Sigmoid colon (tissue), 7 donors: ENCODE data around the gene RHOH. TPM values are rescaled to one million over a fixed set of nuclear protein-coding genes. Genes with fewer than 3 reads are reported as not detected.

Experiments
- DNase-seq: peaks from one replicate; pipeline ENCODE4 v3.0.0-alpha.2; 2019
- H3K27ac ChIP-seq, 4 donors: fragments of 200-600 bp; sonication (generic); one replicate each; pipeline ENCODE4 v1.5.1; 2016 to 2019; ENCODE audit warnings: mild to moderate bottlenecking in 1 of 4
- H3K27me3 ChIP-seq, 3 donors: fragments of 200-600 bp; sonication (generic); one replicate each; pipeline ENCODE4 v1.5.1; 2019; ENCODE audit warnings: mild to moderate bottlenecking in 1 of 3
- H3K36me3 ChIP-seq, 4 donors: fragments of 200-600 bp; sonication (generic); one replicate each; pipeline ENCODE4 v1.5.1; 2016 to 2019
- H3K4me1 ChIP-seq, 4 donors: fragments of 200-600 bp; sonication (generic); one replicate each; pipeline ENCODE4 v1.5.1; 2017 to 2019
- H3K4me3 ChIP-seq, 4 donors: fragments of 200-600 bp; sonication (generic); one replicate each; pipeline ENCODE4 v1.5.1; 2017 to 2019; ENCODE audit warnings: mild to moderate bottlenecking in 2 of 4, moderate library complexity in 1 of 4
- H3K9me3 ChIP-seq, 4 donors: fragments of 200-600 bp in 3 of 4; sonication (generic) in 3 of 4; one replicate each; pipeline versions ENCODE4 v1.5.1 to v1.6.1; 2013 to 2019
- EP300 ChIP-seq, 4 donors: sonication (generic); formaldehyde crosslinking; IDR thresholded peaks; one replicate each; pipeline ENCODE4 v1.6.1; 2017; ENCODE audit warnings: antibody characterized with exemption in 4 of 4
- POLR2A ChIP-seq, 2 donors: fragments of 450-650 bp; IDR thresholded peaks; one replicate each; pipeline ENCODE4 v1.6.1; 2016; ENCODE audit warnings: antibody characterized with exemption in 2 of 2, mild to moderate bottlenecking in 2 of 2, moderate library complexity in 2 of 2
- POLR2AphosphoS5 ChIP-seq, 4 donors: sonication (generic); formaldehyde crosslinking; IDR thresholded peaks; one replicate each; pipeline ENCODE4 v1.6.1; 2017; ENCODE audit warnings: antibody characterized with exemption in 4 of 4
- WGBS, 2 donors: extraction: QIAGEN DNeasy Blood & Tissue Kit; methylation state at CpG; one replicate each; pipeline ENCODE4 v1.1.7; 2013; 5-methylcytosine and 5-hydroxymethylcytosine counted together
- intact Hi-C: fragments of 100-400 bp; cut with DNase I; formaldehyde crosslinking; loops from one replicate; pipeline ENCODE4 v1.15.1; 2023
- polyA plus RNA-seq, 3 donors: library from polyadenylated mRNA; stranded (reverse); fragments of 200-250 nt; gene quantifications; one replicate each; pipeline ENCODE4 v1.2.3, GENCODE V29; 2013
- total RNA-seq, 4 donors: library from RNA; depleted of rRNA; stranded (reverse); fragments of >200 nt; gene quantifications; one replicate each; pipeline ENCODE4 v1.1.0, GENCODE V29; 2016
- TF ChIP-seq, protein P1 (sequence below), 4 experiments: fragments of 450-650 bp in 3 of 4; fragments of 200-600 bp in 1 of 4; IDR thresholded peaks; one replicate each; pipeline ENCODE4 v1.5.1; 2016 to 2019; ENCODE audit warnings: antibody characterized with exemption in 4 of 4, mild to moderate bottlenecking in 3 of 4, moderate library complexity in 2 of 4
- donor health status: healthy with polysubstance abuse.
- donor health status: Bipolar disorder and iron deficiency.
- donor health status: healthy.

Gene RHOH
- total and polyA plus RNA-seq, 7 donors: 0.49 to 38.8 (median 1.4) TPM

DNA sequence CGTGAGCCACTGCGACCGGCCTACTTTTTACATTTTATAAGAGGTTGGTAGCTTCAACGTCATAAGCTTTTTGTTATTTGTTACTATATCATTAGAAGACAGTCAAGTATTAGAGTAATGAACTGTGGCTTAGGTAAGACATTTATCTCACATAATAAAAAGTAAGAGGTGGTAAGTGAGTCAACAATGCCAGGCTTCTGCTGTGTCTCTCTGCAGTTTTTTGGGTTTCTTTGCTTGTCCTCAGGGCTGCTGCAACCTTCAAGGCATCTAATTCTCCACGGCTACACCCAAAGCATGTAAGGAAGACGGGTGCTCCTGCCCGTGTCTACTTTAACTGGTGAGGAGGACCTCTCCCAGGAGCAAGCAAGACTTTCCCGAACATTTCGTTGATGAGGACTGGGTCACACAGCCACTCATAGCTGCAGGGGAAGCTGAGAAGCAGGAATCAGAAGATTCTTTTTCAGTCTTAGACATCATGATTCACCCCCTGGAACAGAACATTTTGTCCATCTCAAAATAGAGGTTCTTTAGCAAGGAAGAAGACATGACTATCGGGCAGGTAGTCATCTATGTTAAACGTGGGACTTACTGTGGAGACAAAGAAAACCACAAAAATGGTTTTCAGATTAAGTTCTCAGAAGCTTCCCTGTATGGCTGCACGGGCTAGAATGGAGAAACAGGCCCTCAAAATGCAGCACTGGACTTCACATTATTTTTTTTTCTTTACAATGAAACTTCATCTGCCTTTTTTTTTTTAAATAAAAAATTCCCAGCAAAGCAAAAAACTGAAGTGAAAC, 13.0 kb upstream of the RHOH start:
- TF ChIP-seq POLR2AphosphoS5 (IDR thresholded peaks at IDR 0.05) (no peak), POLR2A (IDR thresholded peaks at IDR 0.05) (no peak)
- TF ChIP-seq, protein P1, sequence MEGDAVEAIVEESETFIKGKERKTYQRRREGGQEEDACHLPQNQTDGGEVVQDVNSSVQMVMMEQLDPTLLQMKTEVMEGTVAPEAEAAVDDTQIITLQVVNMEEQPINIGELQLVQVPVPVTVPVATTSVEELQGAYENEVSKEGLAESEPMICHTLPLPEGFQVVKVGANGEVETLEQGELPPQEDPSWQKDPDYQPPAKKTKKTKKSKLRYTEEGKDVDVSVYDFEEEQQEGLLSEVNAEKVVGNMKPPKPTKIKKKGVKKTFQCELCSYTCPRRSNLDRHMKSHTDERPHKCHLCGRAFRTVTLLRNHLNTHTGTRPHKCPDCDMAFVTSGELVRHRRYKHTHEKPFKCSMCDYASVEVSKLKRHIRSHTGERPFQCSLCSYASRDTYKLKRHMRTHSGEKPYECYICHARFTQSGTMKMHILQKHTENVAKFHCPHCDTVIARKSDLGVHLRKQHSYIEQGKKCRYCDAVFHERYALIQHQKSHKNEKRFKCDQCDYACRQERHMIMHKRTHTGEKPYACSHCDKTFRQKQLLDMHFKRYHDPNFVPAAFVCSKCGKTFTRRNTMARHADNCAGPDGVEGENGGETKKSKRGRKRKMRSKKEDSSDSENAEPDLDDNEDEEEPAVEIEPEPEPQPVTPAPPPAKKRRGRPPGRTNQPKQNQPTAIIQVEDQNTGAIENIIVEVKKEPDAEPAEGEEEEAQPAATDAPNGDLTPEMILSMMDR (IDR thresholded peaks at IDR 0.05): no peak
- intact Hi-C loops: no loop called here
- peaks cover 0 to 4% (median 0%) of the 10 kb centered on the region in 3 donors for H3K27me3 ChIP-seq
- H3K36me3 ChIP-seq: no peaks in the 10 kb centered on the region
- no peak overlapping the region for H3K27ac ChIP-seq
- no peak overlapping the region for H3K4me3 ChIP-seq
- DNase-seq: no peak
- no peaks in the 10 kb centered on the region for H3K4me1 ChIP-seq
- no peaks in the 10 kb centered on the region for H3K9me3 ChIP-seq
- WGBS, 2 donors: 80 to 86% methylated on average over 12 of the region's 12 CpGs

DNA sequence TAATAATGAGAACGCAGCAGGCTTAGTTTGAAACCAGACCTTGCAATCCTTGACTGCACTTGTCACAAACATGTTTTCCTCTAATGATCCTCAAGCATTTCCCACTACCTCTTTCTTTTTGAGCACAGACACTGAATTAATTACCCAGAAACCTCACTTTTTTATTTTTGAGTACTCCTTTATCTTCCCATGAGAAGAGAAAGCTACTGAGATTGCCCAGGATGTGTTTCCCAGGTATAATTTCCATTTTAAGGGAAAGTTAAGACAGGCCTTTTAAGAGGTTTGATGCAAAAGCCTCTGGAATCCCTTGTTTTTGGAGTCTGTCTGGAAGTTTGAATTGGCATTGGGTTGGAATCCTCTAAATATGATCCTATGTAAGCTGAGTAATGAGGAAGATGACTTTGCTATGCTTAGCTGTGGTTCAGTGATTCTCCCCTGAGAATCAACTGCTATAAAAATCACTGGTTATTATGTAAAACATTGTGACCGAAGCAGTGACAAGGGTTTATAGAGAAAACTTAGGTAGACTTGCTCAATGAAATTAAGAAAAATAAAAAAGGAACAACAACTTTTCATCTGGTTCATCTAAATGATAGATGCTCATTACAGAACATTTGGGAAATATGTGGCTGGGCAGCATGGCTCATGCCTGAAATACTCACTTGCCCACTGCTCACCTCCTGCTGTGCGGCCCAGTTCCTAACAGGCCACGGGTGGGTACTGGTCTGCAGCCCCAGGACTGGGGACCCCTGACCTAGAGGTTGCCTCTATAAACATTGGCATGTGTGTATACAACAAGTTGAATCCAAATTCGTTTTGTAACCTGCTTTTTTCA, 10.8 kb upstream of the RHOH start:
- Histone ChIP-seq H3K4me1 (no peaks in the 10 kb centered on the region), H3K9me3 (no peaks in the 10 kb centered on the region), H3K27me3 (peaks cover 0 to 4% (median 0%) of the 10 kb centered on the region in 3 donors), H3K36me3 (no peaks in the 10 kb centered on the region), H3K4me3 (no peak overlapping the region), H3K27ac (no peak overlapping the region)
- DNase-seq: no peak
- WGBS, 2 donors: 73 to 82% methylated on average over 5 of the region's 5 CpGs
- TF ChIP-seq POLR2A (IDR thresholded peaks at IDR 0.05): no peak
- TF ChIP-seq EP300 (IDR thresholded peaks at IDR 0.05): no peak
- TF ChIP-seq POLR2AphosphoS5 (IDR thresholded peaks at IDR 0.05): no peak
- TF ChIP-seq, protein P1 (IDR thresholded peaks at IDR 0.05): no peak
- intact Hi-C loops: no loop called here

DNA sequence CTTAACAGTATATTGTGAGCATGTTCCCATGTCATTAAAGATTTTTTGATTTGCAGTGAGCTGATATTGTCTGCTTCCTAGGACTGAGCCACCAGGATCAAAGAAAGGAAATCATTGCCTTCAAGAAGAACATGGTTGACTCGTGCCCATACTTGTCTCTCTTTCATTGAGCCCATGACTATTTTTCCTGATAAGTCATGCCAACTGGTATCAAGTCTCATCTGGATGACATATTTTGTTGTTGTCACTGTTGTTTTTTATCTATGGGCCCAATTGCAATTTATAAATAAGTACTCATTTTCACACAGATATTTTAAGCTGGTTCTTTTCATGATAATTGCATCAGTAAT, 10.2 kb upstream of the RHOH start:
- Histone ChIP-seq H3K9me3 (no peaks in the 10 kb centered on the region), H3K4me1 (no peaks in the 10 kb centered on the region), H3K36me3 (no peaks in the 10 kb centered on the region), H3K4me3 (no peak overlapping the region), H3K27me3 (peaks cover 0 to 4% (median 0%) of the 10 kb centered on the region in 3 donors), H3K27ac (no peak overlapping the region)
- 71 to 79% methylated on average over 1 of the region's 1 CpG for WGBS, 2 donors
- no peak for DNase-seq
- intact Hi-C loops: no loop called here
- TF ChIP-seq, protein P1 (IDR thresholded peaks at IDR 0.05): no peak
- TF ChIP-seq POLR2A (IDR thresholded peaks at IDR 0.05) (no peak), EP300 (IDR thresholded peaks at IDR 0.05) (no peak), POLR2AphosphoS5 (IDR thresholded peaks at IDR 0.05) (no peak)

DNA sequence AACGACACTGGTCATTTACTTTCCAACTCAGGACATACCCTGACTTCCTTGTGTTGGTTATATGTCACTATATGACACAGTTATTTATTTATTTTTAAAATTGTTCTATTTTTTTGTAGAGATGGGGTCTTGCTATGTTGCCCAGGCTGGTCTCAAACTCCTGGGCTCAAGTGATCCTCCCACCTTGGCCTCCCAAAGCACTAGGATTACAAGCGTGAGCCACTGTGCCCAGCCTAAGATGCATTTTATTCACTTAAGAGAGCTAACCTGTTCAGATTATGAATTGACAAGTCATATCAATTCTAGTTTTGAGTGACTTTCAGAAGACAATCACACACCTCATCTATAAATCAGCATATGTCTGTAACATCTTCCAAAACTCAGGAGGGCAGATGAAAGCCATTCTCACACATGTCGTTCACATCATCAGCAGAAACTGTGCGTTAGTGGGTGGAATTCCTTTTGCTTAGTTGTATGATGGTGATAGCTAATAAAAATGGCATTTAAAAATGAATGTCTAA, 9.4 kb upstream of the RHOH start:
- intact Hi-C loops: no loop called here
- H3K27ac ChIP-seq: no peak overlapping the region
- WGBS, 2 donors: 58 to 87% methylated on average over 4 of the region's 4 CpGs

More for the DNA sequence above, 9.4 kb upstream of the RHOH start:
- Histone ChIP-seq H3K36me3 (no peaks in the 10 kb centered on the region), H3K4me1 (no peaks in the 10 kb centered on the region), H3K9me3 (no peaks in the 10 kb centered on the region), H3K27me3 (no peaks in the 10 kb centered on the region), H3K4me3 (no peak overlapping the region)
- DNase-seq: no peak
- TF ChIP-seq POLR2A (IDR thresholded peaks at IDR 0.05) (no peak), POLR2AphosphoS5 (IDR thresholded peaks at IDR 0.05) (no peak), EP300 (IDR thresholded peaks at IDR 0.05) (no peak)
- TF ChIP-seq, protein P1 (IDR thresholded peaks at IDR 0.05): no peak
